ENCODE data around the gene DAPL1. TPM values are rescaled to one million over a fixed set of nuclear protein-coding genes. Genes with fewer than 3 reads are reported as not detected.

The DAPL1 gene, protein sequence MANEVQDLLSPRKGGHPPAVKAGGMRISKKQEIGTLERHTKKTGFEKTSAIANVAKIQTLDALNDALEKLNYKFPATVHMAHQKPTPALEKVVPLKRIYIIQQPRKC
- not detected for total RNA-seq

DNA sequence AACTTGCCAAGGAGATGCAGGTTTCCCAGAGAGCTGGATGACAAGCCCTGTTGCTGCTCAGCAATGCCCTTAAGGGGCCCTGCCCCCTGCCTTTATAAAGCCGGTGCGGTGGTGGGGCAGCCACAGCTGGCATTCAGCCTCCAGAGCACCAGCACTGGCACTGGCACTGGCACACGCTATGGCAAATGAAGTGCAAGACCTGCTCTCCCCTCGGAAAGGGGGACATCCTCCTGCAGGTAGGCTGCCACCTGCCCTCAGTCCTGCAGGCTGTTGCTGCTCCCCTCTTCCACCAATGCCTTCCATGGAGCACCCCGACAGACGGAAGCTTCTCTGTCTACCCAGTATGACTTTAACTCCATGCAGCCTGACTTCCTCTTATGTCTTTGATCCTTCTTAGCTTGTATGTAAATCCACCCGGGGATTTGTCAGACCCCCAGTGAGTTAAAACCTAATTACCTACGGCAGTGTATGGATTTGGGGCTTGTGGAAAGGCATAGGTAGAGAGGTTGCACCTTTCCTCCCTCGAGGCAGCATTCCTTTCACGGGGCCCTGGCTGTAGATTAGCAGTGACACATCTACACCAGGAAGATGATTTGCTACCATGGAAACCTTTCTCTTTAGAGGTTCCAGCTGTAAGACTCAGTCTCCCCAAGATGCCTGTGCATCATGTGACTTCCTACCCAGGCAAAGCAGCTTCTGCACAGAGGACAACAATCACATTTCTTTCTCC, at the start of gene DAPL1:
Gene DAPL1, plus strand, starts transcription at position 123 of the 730 bp plus-strand sequence. Its CDS starts 56 bp downstream, at position 179.
- H3K27ac ChIP-seq = no peak within 1 kb of the TSS
- intact Hi-C loops (cut with DNase I; ENCODE audit: low total_unique reads) = no loop called here
- DNase-seq = no peak

DNA sequence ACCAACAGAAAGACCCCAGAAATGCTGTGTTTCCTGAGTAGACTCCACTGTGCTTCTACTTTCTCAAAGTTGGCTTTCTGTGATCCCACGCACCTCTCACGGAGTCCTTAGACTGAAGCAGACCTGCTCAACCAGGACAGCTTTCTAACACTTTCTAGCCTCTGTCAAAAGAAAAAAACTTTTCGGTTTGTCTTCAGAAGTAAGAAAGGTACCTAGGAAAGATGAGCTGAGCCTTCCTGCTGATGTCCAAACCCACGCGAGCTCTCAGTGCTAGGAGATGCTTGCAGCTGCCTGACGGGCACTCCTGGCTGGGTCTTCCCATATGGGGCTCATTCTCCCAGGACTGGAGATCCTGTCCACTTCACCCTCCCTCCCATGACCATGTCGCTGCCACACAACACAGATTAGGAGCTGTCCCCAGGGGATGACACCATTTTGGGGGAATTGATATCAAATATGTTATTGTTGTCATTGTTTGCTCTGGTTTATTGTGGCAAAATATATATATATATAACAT, 49.2 kb upstream of the DAPL1 start:
- H3K4me3 ChIP-seq = no peak overlapping the region
- H3K9me3 ChIP-seq = no peaks in the 10 kb centered on the region
- no peaks in the 10 kb centered on the region for H3K4me1 ChIP-seq
- TF ChIP-seq, protein P1, sequence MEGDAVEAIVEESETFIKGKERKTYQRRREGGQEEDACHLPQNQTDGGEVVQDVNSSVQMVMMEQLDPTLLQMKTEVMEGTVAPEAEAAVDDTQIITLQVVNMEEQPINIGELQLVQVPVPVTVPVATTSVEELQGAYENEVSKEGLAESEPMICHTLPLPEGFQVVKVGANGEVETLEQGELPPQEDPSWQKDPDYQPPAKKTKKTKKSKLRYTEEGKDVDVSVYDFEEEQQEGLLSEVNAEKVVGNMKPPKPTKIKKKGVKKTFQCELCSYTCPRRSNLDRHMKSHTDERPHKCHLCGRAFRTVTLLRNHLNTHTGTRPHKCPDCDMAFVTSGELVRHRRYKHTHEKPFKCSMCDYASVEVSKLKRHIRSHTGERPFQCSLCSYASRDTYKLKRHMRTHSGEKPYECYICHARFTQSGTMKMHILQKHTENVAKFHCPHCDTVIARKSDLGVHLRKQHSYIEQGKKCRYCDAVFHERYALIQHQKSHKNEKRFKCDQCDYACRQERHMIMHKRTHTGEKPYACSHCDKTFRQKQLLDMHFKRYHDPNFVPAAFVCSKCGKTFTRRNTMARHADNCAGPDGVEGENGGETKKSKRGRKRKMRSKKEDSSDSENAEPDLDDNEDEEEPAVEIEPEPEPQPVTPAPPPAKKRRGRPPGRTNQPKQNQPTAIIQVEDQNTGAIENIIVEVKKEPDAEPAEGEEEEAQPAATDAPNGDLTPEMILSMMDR (IDR thresholded peaks at IDR 0.05) = no peak
- no peak for TF ChIP-seq POLR2A (IDR thresholded peaks at IDR 0.05)
- intact Hi-C loops (cut with DNase I; ENCODE audit: low total_unique reads) = loop anchor here (10.0 kb wide), 1 partner anchor 721 kb away; no protein-coding TSS in a partner anchor
- no peak for DNase-seq
- no peak overlapping the region for H3K27ac ChIP-seq
- no peaks in the 10 kb centered on the region for H3K27me3 ChIP-seq
- no peaks in the 10 kb centered on the region for H3K36me3 ChIP-seq

More for the DNA sequence above, at the start of gene DAPL1:
- Histone ChIP-seq H3K36me3 (no peaks in the 10 kb centered on the region), H3K9me3 (no peaks in the 10 kb centered on the region), H3K27me3 (no peaks in the 10 kb centered on the region), H3K4me1 (no peaks in the 10 kb centered on the region), H3K4me3 (no peak within 1 kb of the TSS)
- no peak for TF ChIP-seq POLR2A (IDR thresholded peaks at IDR 0.05)
- TF ChIP-seq, protein P1 (IDR thresholded peaks at IDR 0.05) = no peak

DNA sequence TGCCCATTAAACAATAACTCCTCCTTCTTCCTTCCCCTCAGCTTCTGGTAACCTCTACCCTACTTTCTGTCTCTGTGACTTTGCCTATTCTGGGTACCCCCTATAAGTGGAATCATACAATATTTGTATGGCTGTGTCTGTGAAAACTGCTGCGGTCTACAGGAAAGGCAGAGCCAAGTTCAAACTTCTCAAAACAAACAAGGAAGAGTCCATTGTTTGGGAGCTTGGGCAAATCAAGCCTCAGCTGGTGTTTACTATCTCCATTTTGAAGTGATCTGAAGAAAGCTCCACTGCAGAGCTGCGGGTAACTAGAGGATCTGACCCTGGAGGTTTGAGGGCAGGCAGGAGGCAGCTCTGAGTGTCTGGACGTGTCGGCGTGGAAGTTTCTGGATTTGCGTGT, 48.6 kb upstream of the DAPL1 start:
- H3K27ac ChIP-seq = no peak overlapping the region
- TF ChIP-seq, protein P1 (IDR thresholded peaks at IDR 0.05) = no peak
- TF ChIP-seq POLR2A (IDR thresholded peaks at IDR 0.05) = no peak
- intact Hi-C loops (cut with DNase I; ENCODE audit: low total_unique reads) = loop anchor here (10.0 kb wide), 1 partner anchor 722 kb away; no protein-coding TSS in a partner anchor
- H3K9me3 ChIP-seq = no peaks in the 10 kb centered on the region
- no peaks in the 10 kb centered on the region for H3K36me3 ChIP-seq
- no peaks in the 10 kb centered on the region for H3K4me1 ChIP-seq
- no peak overlapping the region for H3K4me3 ChIP-seq
- no peak for DNase-seq
- no peaks in the 10 kb centered on the region for H3K27me3 ChIP-seq

DNA sequence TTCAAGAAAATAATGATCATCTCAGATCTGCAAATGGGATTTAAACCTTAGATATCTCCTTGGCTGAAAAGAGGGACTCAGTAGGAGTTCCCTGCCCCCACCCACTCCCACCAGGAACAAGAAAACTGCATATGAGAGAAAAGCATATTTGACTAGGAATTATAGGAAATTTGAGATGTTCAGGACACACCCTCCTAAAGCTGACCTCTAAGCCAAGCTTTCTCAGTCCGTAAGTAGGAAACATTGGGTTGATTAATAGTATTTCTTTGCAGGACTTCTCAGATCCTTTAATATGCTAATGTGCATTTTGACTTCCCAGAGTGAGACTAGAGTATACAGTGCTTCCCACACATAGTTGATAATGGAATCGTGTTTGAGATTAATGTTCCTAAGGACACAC, 47.8 kb upstream of the DAPL1 start:
- TF ChIP-seq, protein P1 (IDR thresholded peaks at IDR 0.05) = no peak
- TF ChIP-seq POLR2A (IDR thresholded peaks at IDR 0.05) = no peak
- intact Hi-C loops (cut with DNase I; ENCODE audit: low total_unique reads) = loop anchor here (10.0 kb wide), 1 partner anchor 722 kb away; no protein-coding TSS in a partner anchor
- H3K4me3 ChIP-seq = no peak overlapping the region
- DNase-seq = no peak
- H3K9me3 ChIP-seq = no peaks in the 10 kb centered on the region
- H3K36me3 ChIP-seq = no peaks in the 10 kb centered on the region
- no peaks in the 10 kb centered on the region for H3K27me3 ChIP-seq
- H3K27ac ChIP-seq = no peak overlapping the region
- no peaks in the 10 kb centered on the region for H3K4me1 ChIP-seq
